ENCODE results near the gene CCDC148. TPM values are rescaled to one million over a fixed set of nuclear protein-coding genes. Genes with fewer than 3 reads are reported as not detected.
A peak's percentile ranks its signal among the peaks of the same experiment; 100 is the strongest.

The CCDC148 gene
- total RNA-seq, 1 donor from 2014 or later = 9.3 TPM

DNA sequence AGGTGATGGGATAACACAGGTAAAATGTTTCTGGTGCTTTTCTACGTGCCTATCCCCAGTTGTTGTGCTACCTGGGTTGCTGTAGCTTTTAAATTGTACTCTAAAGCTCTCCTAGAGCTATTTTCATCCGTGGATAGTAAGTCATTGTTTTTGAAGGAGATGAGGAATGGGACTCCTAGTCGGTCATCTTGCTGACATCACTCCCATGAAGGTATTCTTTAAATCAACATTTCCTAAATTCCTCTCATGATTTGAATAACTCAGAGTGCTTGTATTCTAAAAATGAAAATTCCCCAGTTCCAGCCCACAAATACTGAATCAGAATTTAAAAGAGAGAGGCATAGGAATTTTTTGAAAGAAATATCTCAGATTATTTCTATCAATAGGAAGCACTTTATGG is 44.3 kb downstream of the CCDC148 start:
- H3K36me3 ChIP-seq = peaks cover 11% of the 10 kb centered on the region
- Mint-ChIP-seq H3K9me3 (peaks cover 17% of the 10 kb centered on the region), H3K4me3 (no peak overlapping the region), H3K4me1 (no peaks in the 10 kb centered on the region), H3K27me3 (ENCODE audit: insufficient read depth, low read depth) (no peaks in the 10 kb centered on the region), H3K27ac (no peak overlapping the region), H3K36me3 (peaks cover 2% of the 10 kb centered on the region)
- H3K4me1 ChIP-seq = peaks cover 16% of the 10 kb centered on the region
- no peak overlapping the region for H3K27ac ChIP-seq
- no peak overlapping the region for H2AFZ ChIP-seq (replicated peaks)
- H3F3A ChIP-seq (ENCODE audit: low read depth) = peaks cover 4% of the 10 kb centered on the region
- no peak overlapping the region for H3K4me3 ChIP-seq
- no peaks in the 10 kb centered on the region for H3K79me2 ChIP-seq (ENCODE audit: low read depth)
- no peaks in the 10 kb centered on the region for H3K27me3 ChIP-seq
- H3K9me3 ChIP-seq (ENCODE audit: low read depth) = peaks cover 10% of the 10 kb centered on the region
- TF ChIP-seq CTCF (IDR thresholded peaks at IDR 0.05) (no peak), EZH2phosphoT487 (IDR thresholded peaks at IDR 0.05) (no peak), EZH2 (IDR thresholded peaks at IDR 0.05) (no peak)
- DNase-seq (ENCODE audit: low spot score) = no peak
- H3K4me2 ChIP-seq = no peak overlapping the region
- no peak overlapping the region for H3K9ac ChIP-seq
- H4K20me1 ChIP-seq (ENCODE audit: low read depth) = no peaks in the 10 kb centered on the region

DNA sequence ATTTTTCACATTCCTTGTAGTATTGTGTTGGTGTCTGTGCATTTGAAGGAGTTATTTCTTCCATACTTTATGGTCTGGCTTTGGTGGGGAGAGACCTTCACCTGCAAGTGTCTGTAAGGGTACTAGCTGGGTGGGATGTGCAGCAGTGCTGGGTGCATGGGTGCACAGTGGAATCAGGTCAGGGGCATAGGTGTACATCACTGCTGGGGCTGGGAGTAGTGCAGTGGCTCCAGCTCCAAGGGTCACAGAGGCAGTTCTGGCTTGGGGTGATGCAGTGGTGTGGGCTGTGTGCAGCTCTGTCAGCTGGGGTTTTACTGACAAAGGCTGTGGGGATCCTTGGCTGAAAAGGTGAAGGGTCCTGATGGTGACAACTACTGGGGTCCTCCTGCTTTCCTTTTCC is 44.8 kb downstream of the CCDC148 start:
- Mint-ChIP-seq H3K9me3 (peaks cover 17% of the 10 kb centered on the region), H3K36me3 (peaks cover 2% of the 10 kb centered on the region), H3K4me1 (no peaks in the 10 kb centered on the region), H3K4me3 (no peak overlapping the region), H3K27ac (no peak overlapping the region), H3K27me3 (ENCODE audit: insufficient read depth, low read depth) (no peaks in the 10 kb centered on the region)
- DNase-seq (ENCODE audit: low spot score) = no peak
- Histone ChIP-seq H3K4me3 (no peak overlapping the region), H2AFZ (replicated peaks) (no peak overlapping the region), H3K9me3 (ENCODE audit: low read depth) (peaks cover 10% of the 10 kb centered on the region), H3K4me1 (peaks cover 16% of the 10 kb centered on the region), H3F3A (ENCODE audit: low read depth) (peaks cover 4% of the 10 kb centered on the region), H3K79me2 (ENCODE audit: low read depth) (no peaks in the 10 kb centered on the region), H3K36me3 (peaks cover 11% of the 10 kb centered on the region), H4K20me1 (ENCODE audit: low read depth) (no peaks in the 10 kb centered on the region), H3K27ac (peak overlapping the region; percentile 35), H3K4me2 (no peak overlapping the region), H3K27me3 (no peaks in the 10 kb centered on the region), H3K9ac (no peak overlapping the region)
- TF ChIP-seq EZH2 (IDR thresholded peaks at IDR 0.05) (no peak), CTCF (IDR thresholded peaks at IDR 0.05) (no peak), EZH2phosphoT487 (IDR thresholded peaks at IDR 0.05) (no peak)

DNA sequence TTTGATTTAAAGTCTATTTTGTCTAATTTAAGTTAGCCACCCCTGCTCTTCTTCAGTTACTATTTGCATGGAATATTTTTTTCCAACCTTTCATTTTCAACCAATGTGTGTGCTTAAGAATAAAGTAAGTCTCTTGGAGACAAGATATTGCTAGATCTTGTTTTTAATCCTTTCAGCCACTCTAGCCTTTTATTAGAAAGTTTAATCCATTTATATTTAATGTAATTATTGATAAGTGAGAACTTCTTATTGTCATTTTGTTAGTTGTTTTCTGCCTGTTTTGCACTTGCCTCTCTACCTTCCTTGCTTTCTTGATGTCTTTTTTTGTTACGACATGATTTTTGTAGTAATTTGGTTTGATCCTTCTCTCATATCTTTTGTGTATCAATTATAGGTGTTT is 46.4 kb downstream of the CCDC148 start:
- peaks cover 16% of the 10 kb centered on the region for H3K4me1 ChIP-seq
- no peak overlapping the region for H3K9ac ChIP-seq
- Mint-ChIP-seq H3K4me3 (no peak overlapping the region), H3K36me3 (no peaks in the 10 kb centered on the region), H3K27ac (no peak overlapping the region), H3K27me3 (ENCODE audit: insufficient read depth, low read depth) (no peaks in the 10 kb centered on the region), H3K9me3 (peaks cover 17% of the 10 kb centered on the region), H3K4me1 (no peaks in the 10 kb centered on the region)
- H3F3A ChIP-seq (ENCODE audit: low read depth) = peaks cover 4% of the 10 kb centered on the region
- TF ChIP-seq CTCF (IDR thresholded peaks at IDR 0.05) (no peak), EZH2phosphoT487 (IDR thresholded peaks at IDR 0.05) (no peak), EZH2 (IDR thresholded peaks at IDR 0.05) (no peak)
- no peak overlapping the region for H3K4me3 ChIP-seq
- H3K27me3 ChIP-seq = no peaks in the 10 kb centered on the region
- no peaks in the 10 kb centered on the region for H3K79me2 ChIP-seq (ENCODE audit: low read depth)
- H2AFZ ChIP-seq (replicated peaks) = no peak overlapping the region
- H3K27ac ChIP-seq = no peak overlapping the region
- no peak for DNase-seq (ENCODE audit: low spot score)
- H4K20me1 ChIP-seq (ENCODE audit: low read depth) = no peaks in the 10 kb centered on the region
- H3K36me3 ChIP-seq = peaks cover 11% of the 10 kb centered on the region
- H3K4me2 ChIP-seq = no peak overlapping the region
- H3K9me3 ChIP-seq (ENCODE audit: low read depth) = peaks cover 10% of the 10 kb centered on the region

All from neural progenitor cell (in vitro differentiated cells).